GM21619 (cell line): ENCODE data around the gene NMRK2.
"Not testable (repeated sequence)": the region's sequence is repeated elsewhere in the genome, so short reads cannot be mapped to it uniquely, and the experiment has no call there.

Experiments
- ATAC-seq: cut with Tn5 transposase; IDR thresholded peaks from one replicate; pipeline ENCODE4 v1.9.1; 2021; ENCODE audit not compliant: unreplicated experiment

NMRK2 gene

DNA sequence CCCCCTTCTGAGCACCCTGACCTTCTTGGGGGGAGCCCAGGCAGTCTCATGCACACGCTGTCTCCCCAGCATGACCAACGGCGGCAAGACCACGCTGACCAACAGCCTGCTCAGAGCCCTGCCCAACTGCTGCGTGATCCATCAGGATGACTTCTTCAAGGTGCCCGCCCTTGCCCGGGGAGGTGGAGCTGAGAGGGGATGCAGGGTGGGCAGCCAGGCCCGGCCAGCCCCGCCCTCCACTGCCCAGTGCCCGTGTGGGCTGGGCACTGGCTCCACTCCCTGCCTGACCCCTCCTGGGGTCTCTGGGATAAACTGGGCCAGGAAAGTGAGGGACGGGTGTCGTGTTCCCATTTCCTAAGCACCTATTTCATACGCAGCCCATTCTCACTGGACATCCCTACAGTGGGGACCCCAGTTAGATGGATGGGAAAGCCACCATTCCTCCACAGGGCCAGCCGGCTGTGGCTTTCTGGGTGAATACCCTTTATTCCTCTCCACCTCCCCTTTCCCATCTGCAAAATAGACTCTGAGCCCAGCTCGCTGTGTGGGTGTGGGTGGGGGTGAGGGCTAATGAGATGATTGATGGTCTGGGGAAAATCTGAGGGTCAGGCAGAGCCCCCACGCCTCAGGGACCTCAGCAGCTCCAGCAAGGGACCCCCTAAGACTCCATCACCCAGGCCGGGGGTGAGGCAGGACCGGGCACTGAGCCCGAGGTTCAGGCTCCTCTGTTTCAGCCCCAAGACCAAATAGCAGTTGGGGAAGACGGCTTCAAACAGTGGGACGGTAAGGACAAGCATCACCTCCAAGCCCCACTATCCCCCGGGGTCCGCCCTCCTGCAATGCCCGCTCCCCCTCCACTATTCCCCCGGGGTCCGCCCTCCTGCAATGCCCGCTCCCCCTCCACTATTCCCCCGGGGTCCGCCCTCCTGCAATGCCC, 3.9 kb downstream of the NMRK2 start:
- ATAC-seq = no peak

DNA sequence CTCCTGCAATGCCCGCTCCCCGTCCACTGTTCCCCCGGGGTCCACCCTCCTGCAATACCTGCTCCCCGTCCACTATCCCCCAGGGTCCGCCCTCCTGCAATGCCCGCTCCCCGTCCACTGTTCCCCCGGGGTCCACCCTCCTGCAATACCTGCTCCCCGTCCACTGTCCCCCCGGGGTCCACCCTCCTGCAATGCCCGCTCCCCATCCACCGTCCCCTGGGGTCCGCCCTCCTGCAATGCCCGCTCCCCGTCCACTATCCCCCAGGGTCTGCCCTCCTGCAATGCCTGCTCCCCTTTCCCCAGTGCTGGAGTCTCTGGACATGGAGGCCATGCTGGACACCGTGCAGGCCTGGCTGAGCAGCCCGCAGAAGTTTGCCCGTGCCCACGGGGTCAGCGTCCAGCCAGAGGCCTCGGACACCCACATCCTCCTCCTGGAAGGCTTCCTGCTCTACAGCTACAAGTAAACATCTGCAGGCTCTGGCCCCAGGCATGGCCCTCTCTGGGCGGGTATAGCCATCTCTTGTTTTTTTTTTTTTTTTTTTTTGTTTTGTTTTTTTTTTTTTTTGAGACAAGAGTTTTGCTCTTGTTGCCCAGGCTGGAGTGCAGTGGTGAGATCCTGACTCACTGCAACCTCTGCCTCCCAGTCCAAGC, 5.6 kb downstream of the NMRK2 start:
- ATAC-seq = not testable (repeated sequence)

DNA sequence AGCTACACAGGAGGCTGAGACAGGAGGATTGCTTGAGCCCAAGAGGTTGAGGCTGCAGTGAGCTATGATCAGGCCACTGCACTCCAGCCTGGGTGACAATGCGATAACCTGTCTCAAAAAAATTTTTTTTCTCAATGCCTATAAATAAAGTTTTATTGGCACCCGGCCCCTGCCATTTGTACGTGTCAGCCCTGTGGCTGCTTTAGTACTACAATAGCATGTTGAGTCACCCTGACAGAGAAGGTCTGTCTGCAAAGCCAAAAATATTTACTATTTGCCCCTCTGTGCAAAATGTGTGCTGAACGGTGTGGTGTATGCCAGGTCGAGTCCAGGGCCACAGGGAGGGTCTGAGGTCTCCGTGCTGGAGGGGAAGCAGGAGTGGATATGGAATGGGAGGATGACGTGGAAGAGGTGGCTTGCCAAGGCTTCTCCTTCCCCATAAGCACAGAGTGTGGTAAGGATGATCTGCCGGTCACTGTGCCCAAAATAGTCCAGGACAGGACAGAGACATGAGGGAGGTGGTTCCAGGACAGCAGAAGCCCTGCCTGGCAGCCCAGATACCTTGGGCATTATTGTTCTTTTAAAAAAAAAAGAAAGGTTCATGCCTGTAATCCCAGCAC, 10.0 kb downstream of the NMRK2 start:
- ATAC-seq = no peak

DNA sequence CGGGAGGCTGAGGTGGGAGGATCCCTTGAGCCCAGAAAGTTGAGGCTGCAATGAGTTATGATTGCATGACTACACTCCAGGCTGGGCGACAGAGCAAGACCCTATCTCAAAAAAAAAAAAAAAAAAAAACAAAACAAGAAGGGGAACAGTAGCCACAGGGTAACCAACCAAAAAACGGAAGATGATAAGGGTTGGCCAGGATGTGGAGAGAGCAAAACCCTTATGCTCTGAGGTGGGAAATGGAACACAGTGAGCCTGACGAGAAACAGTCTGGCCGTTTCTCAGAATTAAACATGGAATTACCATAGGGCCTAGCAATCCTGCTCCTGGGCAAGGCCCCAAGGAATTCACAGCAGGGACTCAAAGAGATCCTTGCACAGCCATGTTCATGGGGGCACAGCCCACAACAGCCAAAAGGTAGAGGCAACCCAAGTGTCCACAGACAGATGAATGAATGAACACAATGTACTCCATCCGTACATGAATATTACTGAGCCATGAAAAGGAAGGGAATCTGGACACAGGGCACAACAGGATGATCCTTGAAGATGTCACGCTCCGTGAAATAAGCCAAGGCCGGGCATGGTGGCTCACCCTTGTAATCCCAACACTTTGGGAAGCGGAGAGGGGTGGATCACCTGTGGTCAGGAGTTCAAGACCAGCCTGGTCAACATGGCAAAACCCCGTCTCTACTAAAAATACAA, 11.3 kb downstream of the NMRK2 start:
- ATAC-seq = no peak

DNA sequence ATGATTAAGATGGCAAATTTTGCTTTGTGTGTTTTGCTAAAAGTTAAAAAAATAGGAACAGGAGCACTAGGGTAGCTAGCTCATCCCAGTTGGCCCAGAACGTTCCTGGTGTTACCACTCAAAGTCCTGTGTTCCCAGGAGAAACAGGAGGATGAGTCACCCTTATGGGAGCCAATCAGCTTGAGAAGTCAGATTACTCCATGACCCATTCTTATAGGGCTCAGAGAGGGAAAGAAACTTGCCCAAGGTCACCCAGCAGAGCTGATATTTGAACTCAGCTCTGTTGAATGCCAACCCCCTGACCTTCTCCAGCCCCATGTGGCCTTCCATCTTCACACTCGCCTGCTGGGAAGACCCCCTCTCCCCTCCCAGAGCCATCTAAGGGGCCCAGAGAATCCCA, 13.0 kb downstream of the NMRK2 start:
- no peak for ATAC-seq

DNA sequence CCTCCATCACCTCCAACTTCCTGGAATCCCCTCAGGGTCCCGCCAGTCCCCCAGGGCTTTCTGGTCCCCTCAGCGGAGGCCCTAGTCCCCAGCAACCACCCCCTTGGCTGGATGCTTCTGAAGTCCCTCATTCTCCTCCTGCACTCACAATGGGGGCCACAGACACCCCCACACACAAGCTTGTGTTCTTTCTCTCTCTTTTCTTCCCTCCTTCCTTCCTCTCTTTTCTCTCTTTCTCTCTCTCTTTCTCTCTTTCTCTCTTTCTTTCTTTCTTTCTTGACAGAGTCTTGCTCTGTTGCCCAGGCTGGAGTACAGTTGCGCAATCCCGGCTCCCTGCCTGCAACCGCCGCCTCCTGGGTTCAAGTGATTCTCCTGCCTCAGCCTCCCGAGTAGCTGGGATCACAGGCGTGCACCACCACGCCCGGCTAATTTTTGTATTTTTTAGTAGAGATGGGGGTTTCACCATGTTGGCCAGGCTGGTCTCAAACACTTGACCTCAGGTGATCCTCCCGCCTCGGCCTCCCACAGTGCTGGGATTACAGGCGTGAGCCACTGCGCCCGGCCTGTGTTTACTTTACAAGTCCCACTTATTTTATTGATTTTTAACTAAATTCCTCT, 14.6 kb downstream of the NMRK2 start:
- ATAC-seq = not testable (repeated sequence)

DNA sequence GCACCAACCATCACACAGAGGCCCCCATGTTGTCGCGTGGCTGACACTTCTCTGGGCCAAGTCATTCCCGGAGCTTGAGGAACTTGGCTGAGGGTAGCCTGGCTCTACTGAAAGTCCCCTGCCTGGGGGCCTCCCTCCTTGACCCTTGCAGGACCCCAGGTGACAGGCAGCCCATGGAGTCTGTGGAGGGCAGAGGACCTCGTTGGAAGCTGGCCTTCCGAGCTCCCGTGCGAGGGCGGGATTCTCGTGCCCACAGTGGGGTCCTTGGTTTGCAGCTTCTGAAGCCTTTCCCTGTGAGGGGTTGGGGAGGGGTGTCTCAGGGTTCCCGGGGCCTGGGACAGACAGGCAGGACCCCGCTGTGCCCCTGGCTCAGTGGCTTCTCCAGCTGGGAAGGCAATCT, 16.4 kb downstream of the NMRK2 start:
- no peak for ATAC-seq

DNA sequence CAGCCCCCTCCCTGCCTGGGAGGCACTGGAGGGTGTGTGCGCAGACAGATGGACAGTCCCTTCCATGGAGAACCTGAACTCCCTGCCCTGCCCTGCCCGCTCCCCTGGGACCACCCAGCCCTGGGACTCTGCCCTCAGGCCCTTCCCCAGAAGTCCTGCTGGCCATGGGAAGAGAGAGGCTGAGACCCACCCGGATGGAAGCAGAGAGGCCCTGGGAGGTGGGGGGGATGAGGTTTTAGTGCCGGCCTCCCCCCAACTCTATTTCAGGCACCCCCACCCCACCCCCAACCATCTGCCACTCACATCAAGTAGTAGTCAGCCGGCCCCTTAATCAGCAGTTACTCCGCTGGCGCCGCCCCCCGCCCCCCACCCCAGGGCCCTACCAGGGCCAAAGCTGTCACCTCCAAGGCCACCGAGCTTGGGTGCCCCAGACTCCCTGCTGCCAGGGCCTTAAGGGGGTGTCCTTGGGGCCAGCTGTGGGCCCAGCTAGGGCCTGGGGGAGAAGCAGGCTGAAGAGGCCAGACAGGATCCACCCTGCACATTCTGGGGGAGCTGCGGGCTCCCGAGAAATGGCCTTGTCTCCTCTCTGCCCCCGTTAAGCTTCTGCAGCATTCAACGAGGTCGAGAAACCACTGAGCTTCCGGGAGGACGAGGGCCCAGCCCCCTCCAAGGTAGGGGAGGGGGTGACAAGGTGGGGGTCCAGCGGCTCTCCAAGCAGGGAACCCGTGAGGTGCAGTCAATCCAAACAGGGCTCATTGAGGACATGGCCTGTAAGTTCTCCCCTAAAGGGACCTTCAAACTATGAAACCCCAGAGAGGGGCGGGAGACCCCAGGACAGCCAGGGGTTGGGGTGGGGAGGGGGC, 17.4 kb downstream of the NMRK2 start:
- ATAC-seq = no peak

DNA sequence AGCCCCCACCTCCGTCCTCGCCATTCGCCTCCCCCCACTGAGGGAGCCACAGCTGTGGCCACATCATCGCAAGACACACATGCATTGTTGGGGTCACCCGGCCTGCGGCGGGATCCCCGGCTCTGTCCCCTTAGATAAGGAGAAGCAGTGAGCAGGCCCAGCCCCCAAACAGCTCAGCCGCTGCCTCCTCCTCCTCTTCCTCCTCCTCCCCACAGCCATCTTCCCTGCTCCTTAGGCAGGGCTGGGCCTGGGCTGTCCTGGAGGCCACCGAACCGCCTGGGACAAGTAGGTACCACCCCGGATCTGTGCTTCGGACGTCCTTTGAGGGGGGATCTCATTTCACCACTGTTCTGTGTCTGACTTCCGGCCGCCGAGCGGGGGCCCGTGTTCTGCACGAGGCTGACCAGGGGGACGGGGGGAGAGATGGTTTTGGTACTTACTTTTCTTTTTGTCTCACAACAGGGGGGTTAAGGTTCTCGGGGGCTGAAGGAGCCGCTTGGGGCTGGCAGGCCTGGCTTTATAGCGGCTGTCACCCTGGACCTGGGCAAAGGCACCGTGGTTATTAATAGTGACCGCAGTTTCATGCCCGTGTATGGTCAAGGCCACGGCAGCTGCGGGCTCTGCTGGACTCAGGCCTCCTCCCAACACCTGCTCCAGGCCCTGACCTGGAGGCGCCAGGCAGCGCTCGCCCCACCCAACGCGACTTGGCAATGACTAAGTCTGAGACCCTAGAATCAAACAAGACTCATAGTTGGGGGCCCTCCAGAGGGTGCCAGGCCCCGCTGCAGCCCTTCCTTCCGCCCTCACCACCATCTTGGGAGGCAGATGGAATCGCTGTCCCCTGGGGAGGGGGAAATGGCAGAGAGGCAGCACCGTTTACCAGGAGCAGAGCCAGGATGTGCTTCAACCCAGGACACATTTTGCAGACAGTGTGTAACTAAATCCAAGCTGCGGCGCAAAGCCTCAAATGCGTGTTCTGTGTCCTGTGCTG, 18.3 kb downstream of the NMRK2 start:
- ATAC-seq = no peak

DNA sequence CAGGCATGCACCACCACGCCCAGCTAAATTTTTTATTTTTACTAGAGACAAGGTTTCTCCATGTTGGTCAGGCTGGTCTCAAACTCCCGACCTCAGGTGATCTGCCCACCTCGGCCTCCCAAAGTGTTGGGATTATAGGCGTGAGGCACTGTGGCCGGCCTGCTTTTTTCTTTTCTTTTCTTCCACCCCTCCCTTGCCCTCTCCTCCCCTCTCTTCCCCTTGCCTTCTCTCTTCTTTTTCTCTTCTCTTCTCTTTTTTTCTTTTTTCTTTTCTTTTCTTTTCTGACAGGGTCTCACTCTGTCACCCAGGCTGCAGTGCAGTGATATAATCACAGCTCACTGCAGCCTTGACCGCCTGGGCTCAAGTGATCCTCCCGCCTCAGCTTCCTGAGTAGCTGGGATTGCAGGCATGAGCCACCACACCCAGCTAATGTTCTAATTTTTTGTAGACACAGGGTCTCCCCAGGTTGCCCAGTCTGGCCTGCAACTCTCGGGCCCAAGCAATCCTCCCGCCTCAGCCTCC, 19.9 kb downstream of the NMRK2 start:
- ATAC-seq = not testable (repeated sequence)

DNA sequence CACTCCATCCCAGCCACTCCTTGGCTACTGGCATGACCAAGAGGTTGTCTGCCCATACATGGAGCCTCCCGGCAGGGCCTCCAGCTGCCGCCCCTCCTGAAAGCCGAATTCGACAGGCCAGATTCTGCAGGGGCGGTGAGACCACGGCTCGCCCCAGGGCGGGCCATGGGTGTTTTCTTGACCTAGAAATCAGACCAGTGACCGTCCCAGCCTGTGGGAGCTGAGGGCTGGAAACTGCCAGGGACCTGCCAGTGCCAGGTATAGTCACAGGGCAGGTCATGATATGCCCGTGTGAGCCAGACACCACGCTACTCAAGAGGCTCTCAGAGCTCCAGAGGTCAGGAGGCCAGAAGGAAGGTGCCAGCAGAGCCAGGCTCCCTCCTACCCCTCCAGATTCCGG, 21.2 kb downstream of the NMRK2 start:
- ATAC-seq = no peak

DNA sequence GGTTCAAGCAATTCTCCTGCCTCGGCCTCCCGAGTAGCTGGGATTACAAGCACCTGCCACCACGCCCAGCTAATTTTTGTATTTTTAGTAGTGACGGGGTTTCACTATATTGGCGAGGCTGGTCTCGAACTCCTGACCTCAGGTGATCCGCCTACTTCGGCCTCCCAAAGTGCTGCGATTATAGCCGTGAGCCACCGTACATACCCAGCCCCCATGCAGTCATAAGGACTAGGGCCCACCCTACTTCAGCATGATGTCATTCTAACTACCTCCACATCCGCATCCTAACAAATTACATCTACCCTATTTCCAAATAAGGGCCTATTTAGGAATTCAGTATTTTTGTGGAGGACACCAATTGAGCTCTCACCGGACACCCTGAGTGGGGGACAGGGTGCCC, 22.4 kb downstream of the NMRK2 start:
- not testable (repeated sequence) for ATAC-seq

DNA sequence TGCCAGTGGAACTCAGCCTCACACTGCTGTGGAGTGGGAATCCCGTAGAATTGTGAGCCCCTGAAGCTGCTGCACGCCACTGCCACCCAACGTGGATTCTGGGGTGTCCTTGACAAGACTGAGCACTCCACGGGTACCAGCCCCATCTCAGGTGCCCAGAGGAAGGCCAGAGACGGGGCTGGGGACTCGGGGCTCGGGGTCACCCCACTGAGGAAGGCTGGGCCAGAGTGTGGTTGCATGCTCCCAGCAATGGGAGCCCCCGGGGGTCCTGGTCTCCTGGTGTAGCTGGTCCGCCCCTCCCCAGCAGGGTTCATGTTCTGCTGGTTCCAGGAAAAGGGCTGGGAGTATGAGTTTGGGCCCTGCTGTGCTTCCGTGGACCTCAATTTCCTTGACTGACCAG, 22.8 kb downstream of the NMRK2 start:
- ATAC-seq = no peak

DNA sequence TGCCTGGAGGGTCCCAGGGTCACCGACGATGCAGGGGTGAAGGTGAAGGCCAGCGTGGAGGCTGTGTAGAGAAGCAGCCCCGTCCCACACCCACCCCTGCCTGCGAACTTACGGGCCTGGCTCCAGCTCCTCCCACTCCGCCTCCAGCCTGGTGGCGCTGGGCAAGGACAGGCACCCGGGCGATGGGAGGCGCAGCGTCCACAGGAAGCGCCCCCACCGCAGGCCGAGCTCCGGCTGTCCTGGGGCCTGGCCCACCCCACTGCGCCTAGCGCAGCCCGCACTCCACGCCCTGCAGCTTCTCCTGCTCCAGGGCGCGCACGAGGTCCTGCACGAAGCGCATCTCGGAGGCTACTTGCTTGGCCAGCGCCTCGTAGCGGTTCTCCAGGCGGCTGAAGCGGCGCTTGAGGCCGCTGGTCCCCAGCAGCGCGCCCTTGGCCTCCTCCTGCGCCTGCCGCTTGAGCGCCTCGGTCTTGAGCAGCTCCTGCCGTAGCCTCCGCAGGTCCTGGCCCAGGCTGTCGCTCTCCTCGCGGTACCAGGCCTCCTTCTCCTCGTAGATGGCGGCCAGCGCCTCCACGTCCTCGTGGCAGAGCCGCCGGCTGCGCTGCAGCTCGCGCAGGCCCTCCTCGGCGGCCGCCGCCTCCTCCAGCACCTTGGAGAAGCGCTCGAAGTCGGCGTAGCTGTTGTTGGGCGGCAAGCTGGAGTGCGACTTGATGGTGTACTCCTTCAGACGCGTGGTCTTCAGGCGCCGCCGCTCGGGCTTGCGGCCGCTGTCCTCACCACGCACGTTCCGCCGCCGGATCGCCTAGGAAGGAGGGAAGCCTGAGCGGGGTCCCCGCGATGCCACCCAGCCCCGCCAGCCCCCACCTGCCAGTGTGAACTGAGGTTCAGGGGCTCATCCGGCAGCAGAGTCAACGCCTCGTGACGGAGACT, 26.2 kb downstream of the NMRK2 start:
- ATAC-seq = no peak

DNA sequence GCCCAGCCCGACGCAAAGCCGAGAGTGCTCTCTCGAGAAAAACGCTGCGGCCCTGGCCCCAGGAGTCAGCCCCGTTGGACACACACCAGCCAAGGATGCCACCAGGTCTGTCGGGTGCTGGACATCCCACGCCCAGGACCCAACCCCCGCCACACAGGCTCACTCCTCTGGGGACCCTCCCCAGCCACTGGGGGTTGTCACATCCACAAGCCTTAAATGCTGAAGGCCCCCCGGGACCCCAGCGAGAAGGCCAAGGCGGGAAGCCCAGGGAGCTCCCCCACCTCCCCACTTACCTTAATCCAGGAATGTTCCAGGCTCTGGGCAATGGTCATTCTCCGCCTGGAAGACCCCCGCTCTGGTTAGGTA, 26.9 kb downstream of the NMRK2 start:
- ATAC-seq = no peak

DNA sequence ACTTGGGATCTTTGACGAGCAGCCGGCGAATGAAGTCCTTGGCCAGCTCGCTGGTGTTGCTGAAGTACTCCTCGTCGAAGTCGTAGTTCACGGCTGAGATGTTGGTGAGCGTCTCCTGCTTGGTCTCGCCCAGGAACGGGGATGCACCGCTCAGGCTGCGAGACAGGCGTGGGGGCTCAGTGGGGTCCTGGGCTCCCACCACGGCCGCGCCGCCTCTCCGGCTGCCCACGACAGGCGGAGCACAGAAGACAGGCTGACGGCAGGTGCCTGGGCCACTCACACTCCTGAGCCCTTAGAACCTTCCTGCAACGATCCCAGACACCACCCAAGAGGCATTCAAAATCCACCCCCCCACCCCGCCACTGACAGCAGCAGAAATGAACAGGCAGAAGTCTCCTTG, 28.1 kb downstream of the NMRK2 start:
- ATAC-seq = no peak

DNA sequence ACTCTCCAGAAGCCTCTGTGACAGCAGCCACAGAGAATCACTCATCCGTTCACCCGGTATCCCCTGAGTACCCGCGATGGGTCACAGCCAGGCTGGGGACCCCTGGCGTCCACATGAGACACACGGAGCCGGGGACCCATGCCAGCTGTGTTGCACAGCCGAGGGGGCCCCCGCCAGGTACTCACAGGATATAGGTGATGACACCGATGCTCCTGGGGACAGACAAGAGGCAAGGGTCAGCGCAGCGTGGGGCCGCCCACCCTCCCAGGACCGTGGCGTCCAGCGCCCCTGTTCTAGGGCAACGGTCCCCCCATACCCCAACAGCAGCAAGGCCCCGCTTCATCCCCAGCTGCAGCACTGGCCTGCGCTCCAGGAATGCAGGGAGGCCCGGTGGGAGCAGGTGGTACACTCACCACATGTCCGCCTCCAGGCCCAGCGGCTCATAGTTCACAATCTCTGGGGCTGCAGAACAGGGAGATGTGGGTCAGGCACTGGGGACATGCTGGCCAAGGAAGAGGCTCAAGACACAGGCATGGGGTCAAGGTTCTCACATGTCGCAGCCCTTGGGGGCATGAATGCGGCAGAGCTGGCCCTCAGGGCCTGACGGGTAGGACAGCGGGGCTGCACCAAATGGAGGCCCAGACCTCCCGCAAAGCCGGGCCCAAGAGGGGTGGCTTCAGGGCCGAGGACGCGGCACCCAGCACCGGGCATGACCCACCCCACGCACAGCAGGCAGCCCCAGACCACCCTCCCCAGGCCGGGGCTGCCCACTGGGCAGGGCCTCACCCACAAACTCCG, 30.8 kb downstream of the NMRK2 start:
- ATAC-seq = no peak
